Measurements from ENCODE around the gene KRTAP10-10. TPM values are rescaled to one million over a fixed set of nuclear protein-coding genes. Genes with fewer than 3 reads are reported as not detected.
"Not testable (repeated sequence)": the region's sequence is repeated elsewhere in the genome, so short reads cannot be mapped to it uniquely, and the experiment has no call there.

Gene KRTAP10-10
- total RNA-seq, 1 donor = not detected

GRCh38 chr21:44603911-44604310, 33.2 kb upstream of the KRTAP10-10 start:
- Histone ChIP-seq H3K27me3 (ENCODE audit: insufficient read depth, low read length) (no peaks in the 10 kb centered on the region), H4K20me1 (ENCODE audit: insufficient read depth, low read length) (no peaks in the 10 kb centered on the region), H3K4me1 (ENCODE audit: insufficient read depth, low read length) (no peaks in the 10 kb centered on the region), H3K36me3 (ENCODE audit: insufficient read depth, low read length) (no peaks in the 10 kb centered on the region), H3K9me3 (ENCODE audit: low read depth, low read length) (no peaks in the 10 kb centered on the region), H3K4me3 (ENCODE audit: insufficient read depth, low read length) (no peak overlapping the region), H2AFZ (ENCODE audit: low read length) (no peak overlapping the region), H3K79me2 (ENCODE audit: insufficient read depth, low read length) (no peaks in the 10 kb centered on the region), H3K4me2 (ENCODE audit: insufficient read depth, low read length) (no peak overlapping the region), H3K27ac (ENCODE audit: low read depth, low read length) (no peak overlapping the region)
- DNase-seq (ENCODE audit: insufficient read length, low spot score, missing footprints) = no peak
- no peak for TF ChIP-seq CTCF (IDR thresholded peaks at IDR 0.05; ENCODE audit: extremely low read depth, low read depth, low read length)

GRCh38 chr21:44606495-44606894, 30.7 kb upstream of the KRTAP10-10 start:
- no peak overlapping the region for H3K27ac ChIP-seq (ENCODE audit: low read depth, low read length)
- H3K9me3 ChIP-seq (ENCODE audit: low read depth, low read length) = no peaks in the 10 kb centered on the region
- no peak overlapping the region for H2AFZ ChIP-seq (ENCODE audit: low read length)
- H3K79me2 ChIP-seq (ENCODE audit: insufficient read depth, low read length) = no peaks in the 10 kb centered on the region
- no peaks in the 10 kb centered on the region for H3K4me1 ChIP-seq (ENCODE audit: insufficient read depth, low read length)
- no peaks in the 10 kb centered on the region for H3K36me3 ChIP-seq (ENCODE audit: insufficient read depth, low read length)
- no peak for TF ChIP-seq CTCF (IDR thresholded peaks at IDR 0.05; ENCODE audit: extremely low read depth, low read depth, low read length)
- no peaks in the 10 kb centered on the region for H3K27me3 ChIP-seq (ENCODE audit: insufficient read depth, low read length)
- H4K20me1 ChIP-seq (ENCODE audit: insufficient read depth, low read length) = no peaks in the 10 kb centered on the region
- DNase-seq (ENCODE audit: insufficient read length, low spot score, missing footprints) = no peak
- no peak overlapping the region for H3K4me3 ChIP-seq (ENCODE audit: insufficient read depth, low read length)
- H3K4me2 ChIP-seq (ENCODE audit: insufficient read depth, low read length) = no peak overlapping the region

- no peak for DNase-seq (ENCODE audit: insufficient read length, low spot score, missing footprints)
- Histone ChIP-seq H3K4me3 (ENCODE audit: insufficient read depth, low read length) (no peak overlapping the region), H3K4me2 (ENCODE audit: insufficient read depth, low read length) (no peak overlapping the region), H3K9me3 (ENCODE audit: low read depth, low read length) (peaks cover 3% of the 10 kb centered on the region), H3K36me3 (ENCODE audit: insufficient read depth, low read length) (no peaks in the 10 kb centered on the region), H3K4me1 (ENCODE audit: insufficient read depth, low read length) (no peaks in the 10 kb centered on the region), H2AFZ (ENCODE audit: low read length) (no peak overlapping the region), H3K27ac (ENCODE audit: low read depth, low read length) (no peak overlapping the region), H3K27me3 (ENCODE audit: insufficient read depth, low read length) (no peaks in the 10 kb centered on the region), H3K79me2 (ENCODE audit: insufficient read depth, low read length) (no peaks in the 10 kb centered on the region), H4K20me1 (ENCODE audit: insufficient read depth, low read length) (no peaks in the 10 kb centered on the region)
- TF ChIP-seq CTCF (IDR thresholded peaks at IDR 0.05; ENCODE audit: extremely low read depth, low read depth, low read length) = no peak
Measured at GRCh38 chr21:44609193-44609592, 28.0 kb upstream of the KRTAP10-10 start.

- not testable (repeated sequence) for H3K4me2 ChIP-seq (ENCODE audit: insufficient read depth, low read length); H3K36me3 ChIP-seq (ENCODE audit: insufficient read depth, low read length); H3K79me2 ChIP-seq (ENCODE audit: insufficient read depth, low read length); H3K27ac ChIP-seq (ENCODE audit: low read depth, low read length); H4K20me1 ChIP-seq (ENCODE audit: insufficient read depth, low read length); DNase-seq (ENCODE audit: insufficient read length, low spot score, missing footprints); H3K4me1 ChIP-seq (ENCODE audit: insufficient read depth, low read length); H3K9me3 ChIP-seq (ENCODE audit: low read depth, low read length); H3K4me3 ChIP-seq (ENCODE audit: insufficient read depth, low read length); H3K27me3 ChIP-seq (ENCODE audit: insufficient read depth, low read length); H2AFZ ChIP-seq (ENCODE audit: low read length)
Measured at GRCh38 chr21:44610157-44610843, 26.9 kb upstream of the KRTAP10-10 start.

Data from osteoblast (primary cell).